Skeletal muscle cell (primary cell): Measurements from ENCODE around the gene LIN28A.
"Not testable (repeated sequence)": the region's sequence is repeated elsewhere in the genome, so short reads cannot be mapped to it uniquely, and the experiment has no call there.

Source experiments
- DNase-seq: peaks from one replicate; pipeline ENCODE4 v3.0.0-alpha.2; 2010; ENCODE audit warnings: low read depth
- H3K4me3 ChIP-seq: 2 replicates; pipeline ENCODE4 v1.5.1; 2011; ENCODE audit warnings: low read depth, mild to moderate bottlenecking, control low read depth, low read length, moderate library complexity

LIN28A gene, protein sequence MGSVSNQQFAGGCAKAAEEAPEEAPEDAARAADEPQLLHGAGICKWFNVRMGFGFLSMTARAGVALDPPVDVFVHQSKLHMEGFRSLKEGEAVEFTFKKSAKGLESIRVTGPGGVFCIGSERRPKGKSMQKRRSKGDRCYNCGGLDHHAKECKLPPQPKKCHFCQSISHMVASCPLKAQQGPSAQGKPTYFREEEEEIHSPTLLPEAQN

DNA sequence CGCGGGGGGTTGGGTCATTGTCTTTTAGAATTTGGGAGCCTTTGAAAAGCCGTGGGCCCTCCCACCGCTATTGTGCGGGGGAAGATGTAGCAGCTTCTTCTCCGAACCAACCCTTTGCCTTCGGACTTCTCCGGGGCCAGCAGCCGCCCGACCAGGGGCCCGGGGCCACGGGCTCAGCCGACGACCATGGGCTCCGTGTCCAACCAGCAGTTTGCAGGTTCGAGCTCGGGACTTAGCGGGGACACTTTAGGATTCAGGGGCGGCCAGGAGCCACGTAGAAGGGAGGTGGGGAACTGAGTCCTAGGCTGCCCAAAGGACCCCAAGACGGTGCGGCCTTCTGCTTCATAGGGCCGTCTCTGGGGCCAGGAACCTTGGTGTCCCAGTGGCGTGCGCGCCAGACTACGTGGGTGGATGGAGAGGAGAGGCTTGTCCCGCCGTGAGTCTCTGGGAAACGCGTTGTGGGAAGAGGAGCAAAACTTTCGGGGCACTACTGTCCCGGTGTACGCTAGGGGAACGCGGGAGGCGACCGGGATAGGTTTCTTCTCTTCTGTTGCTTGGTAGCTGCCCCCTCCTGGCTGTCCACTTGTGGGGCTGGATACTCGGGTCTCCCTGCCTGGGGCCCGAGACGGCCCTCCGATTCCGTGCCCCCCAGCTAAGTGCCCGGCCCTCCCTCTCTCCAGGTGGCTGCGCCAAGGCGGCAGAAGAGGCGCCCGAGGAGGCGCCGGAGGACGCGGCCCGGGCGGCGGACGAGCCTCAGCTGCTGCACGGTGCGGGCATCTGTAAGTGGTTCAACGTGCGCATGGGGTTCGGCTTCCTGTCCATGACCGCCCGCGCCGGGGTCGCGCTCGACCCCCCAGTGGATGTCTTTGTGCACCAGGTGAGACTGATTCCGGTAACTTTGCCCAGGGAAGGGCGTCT, at the start of gene LIN28A:
Gene LIN28A, plus strand, starts transcription at position 112 of the 918 bp plus-strand sequence. Its CDS starts 75 bp downstream, at position 187.
- no peak for DNase-seq
- H3K4me3 ChIP-seq = no peak within 1 kb of the TSS

DNA sequence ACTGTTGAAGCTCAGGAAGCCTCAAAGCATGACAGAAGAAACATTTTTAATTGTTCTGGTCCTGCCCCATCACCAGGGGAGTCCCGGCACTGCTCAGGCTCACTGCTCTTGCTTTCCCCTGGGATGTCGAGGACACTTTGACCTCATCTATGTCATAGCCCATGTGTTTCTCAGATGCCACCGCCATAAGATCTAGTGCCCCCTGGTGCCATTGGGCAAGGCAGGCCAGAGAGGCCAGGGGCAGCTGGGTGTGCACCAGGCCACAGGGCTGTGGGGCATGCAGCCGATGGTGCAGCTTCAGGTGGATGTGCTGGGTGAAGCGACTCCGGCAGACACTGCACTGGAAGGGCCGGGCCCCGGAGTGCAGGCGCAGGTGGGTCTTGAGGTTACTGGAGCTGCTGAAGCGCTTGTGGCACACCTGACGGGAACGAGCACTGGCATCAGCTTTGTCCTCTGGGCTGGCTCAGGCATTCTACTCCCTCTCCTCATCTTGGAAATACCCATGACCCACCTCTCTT, 49.0 kb upstream of the LIN28A start:
- no peak for DNase-seq
- no peak overlapping the region for H3K4me3 ChIP-seq

DNA sequence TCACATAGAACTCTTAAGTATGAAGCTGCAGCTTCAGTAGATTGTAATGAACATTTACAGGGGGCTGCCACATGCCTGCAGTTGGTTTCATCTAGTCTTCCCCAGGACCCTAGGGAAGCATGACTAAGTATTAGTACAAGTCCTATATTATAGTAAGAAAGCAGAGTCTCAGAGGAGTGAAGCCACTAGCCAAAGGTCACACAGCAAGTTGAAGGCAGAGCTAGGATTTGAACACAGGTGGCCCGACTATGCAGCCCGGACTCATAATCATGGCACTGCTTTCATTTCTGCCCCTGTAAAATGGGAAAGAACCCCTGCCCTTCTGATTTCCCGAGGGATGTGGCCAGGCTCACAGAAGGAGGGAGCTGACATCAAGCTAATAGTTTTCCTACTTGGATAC, 48.3 kb upstream of the LIN28A start:
- no peak overlapping the region for H3K4me3 ChIP-seq
- DNase-seq = no peak

DNA sequence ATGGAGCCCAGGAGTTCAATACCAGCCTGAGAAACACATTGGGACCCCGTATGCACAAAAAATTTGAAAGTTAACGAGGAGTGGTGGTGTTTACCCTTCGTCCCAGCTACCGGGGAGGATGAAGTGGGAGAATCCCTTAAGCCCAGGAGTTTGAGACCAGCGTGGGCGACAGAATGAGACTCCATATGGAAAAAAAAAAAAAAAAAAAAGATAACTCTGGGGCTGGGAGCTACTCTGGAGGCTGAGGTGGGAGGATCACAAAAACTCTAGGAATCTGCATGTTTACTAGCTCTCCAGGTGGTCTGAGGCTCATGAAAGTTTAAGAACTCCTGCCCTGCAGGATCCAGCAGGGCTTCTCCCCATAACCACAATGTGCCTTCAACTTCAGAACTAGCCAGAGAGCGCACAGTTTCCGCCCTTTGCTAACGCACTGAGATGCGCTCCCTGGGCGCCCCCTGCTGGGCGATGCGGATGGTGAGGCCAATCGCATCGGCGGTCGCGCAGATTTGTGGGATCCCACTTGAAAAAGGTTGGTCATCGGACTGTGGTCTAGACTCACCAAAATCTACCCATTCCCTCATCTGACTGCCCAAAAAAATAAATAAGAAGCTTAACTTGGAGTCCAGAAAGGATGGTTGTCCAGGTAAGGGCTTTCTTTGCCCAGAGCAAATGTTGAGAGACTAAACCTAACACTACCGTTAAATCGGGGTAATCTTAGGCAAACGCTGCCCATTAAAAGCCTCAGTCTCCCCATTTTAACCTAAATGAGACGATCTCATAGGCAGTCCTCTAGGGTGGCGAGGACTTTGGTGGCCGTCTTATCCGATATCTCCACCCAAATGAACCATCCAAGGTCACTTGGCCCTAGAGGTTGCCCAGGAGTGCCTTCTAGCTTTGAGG, 46.8 kb upstream of the LIN28A start:
- DNase-seq = no peak
- H3K4me3 ChIP-seq = no peak overlapping the region

DNA sequence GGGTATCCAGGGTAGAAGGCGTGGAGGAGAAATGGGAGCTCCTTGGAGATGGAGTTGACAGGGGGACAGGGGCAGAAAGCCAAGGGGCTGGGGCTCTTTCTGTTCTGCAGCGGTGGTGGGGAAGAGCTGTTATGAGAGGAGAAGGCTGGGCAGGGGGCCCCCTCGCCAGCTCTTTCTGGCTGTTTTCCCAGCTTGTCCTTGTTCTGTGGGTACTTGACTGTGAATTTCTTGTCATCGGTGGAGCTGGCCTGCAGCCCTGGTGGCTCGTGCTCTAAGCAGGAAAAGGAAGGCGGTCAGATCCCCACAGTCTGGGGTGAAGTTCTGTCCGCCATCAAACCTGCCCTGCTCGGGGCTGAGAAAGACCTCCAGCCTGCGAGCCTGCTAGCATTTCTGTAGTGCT, 45.7 kb upstream of the LIN28A start:
- no peak for DNase-seq

DNA sequence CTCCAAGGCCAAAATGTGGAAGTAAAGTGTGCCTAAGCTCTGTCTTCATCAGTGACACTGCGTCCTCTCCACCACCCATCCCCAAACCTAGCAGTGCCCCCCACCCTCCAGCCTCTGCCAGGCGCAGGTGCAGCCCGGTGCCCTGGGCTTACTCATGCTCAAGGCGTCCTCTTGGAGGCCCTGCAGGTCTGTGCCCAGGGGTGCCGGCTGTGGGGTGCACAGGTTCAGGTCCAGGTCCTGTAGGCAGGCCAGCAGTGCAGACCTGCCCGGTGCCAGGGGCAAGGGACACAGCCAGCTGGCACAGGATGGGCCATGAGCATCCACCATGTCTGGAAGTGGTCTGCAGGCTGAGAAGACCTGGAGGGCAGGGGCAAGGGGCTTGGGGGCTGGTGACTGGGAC, 43.2 kb upstream of the LIN28A start:
- H3K4me3 ChIP-seq = no peak overlapping the region

More for the DNA sequence above, 45.7 kb upstream of the LIN28A start:
- H3K4me3 ChIP-seq = no peak overlapping the region

DNA sequence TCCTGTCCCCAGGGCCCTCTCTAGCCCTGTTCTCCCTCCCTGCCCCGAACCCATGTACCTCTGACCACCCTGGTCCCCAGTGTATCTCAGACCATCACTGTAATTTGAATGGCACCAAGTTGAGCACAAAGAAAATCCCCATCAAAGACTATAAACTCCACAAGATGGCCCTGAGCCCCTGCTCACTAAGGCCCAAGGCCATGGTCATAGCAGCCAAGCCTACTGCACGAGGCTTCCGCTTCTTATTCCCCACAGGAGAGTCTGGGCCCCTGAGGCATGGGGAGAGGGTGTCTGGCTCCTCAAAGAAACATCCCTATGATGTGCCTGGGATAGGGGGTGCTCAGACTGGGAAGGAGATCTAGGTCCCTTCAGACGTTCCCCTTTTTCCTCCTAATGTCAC, 42.6 kb upstream of the LIN28A start:
- no peak overlapping the region for H3K4me3 ChIP-seq
- no peak for DNase-seq

More for the DNA sequence above, 43.2 kb upstream of the LIN28A start:
- DNase-seq = no peak

DNA sequence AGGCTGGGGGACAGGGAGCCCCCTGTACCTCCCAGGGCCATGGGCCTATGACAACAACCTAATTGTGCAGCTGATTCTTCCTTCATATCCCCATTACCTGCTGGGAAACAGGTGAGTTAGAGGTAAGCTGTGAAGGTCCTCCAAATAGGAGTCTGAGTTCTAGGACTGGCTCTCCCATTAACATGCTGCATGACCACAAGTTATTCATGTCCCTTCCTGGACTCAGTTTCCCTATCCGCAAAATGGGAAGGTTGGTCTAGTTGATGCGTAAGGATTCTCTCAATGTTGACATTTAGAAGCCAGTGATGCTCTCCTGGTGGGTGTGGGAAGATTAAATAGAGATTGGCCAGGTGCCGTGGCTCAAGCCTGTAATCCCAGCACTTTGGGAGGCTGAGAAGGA, 42.1 kb upstream of the LIN28A start:
- H3K4me3 ChIP-seq = no peak overlapping the region
- DNase-seq = no peak

DNA sequence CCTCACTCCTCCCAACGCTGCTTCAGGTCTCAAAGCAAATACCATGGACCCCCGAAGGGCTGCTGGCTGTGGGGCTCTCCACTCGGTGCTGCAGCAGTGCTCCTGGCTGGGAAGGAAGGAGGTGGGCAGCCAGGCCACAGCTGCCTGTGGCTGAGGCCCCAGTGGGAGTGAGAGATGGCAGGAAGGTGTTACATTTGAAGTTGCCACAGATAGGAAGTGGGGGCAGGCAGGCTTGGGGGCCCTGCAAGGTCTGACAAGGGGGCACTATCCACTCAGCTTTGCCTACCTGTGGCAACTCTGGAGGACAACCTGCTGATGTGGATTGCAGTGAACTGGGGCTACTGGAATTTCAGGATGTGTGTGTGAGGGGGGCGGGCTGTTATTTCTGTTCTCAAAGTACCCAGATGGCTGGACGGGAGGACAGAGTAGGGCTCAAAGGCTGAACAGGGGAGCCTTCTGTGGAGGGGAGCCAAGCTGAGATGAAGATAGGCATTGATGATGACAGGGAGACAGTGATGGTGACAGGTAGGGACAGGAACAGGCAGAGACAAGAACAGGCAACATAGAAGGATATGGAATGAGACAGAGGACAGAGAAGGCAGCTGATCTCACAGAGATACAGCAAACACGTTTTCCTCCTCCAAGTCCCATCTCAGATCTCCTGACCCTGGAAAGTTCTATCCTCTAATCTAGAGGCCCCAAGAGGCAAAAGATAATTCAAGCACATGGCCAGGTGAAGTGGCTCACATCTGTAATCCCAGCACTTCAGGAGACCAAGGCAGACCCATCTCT, 39.8 kb upstream of the LIN28A start:
- no peak overlapping the region for H3K4me3 ChIP-seq
- no peak for DNase-seq

DNA sequence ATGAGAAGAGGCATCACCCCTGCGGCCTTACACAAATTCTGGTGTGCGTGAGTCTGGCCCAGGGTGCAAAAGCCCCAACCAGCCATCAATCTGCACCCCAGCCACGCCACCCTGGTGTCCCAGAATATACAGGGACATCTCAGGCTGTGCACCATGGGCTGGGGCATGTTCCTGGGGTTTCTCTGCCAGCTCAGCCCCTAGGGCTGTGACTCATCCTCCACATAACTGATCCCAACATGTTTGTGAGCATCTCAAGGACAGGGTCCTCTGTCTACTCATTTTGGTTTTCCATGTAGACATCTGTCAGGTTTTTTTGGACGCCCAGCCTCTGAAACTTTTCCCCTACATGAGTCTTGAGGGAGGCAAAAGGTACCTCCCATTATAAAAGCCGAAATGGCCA, 38.6 kb upstream of the LIN28A start:
- H3K4me3 ChIP-seq = no peak overlapping the region
- DNase-seq = no peak

DNA sequence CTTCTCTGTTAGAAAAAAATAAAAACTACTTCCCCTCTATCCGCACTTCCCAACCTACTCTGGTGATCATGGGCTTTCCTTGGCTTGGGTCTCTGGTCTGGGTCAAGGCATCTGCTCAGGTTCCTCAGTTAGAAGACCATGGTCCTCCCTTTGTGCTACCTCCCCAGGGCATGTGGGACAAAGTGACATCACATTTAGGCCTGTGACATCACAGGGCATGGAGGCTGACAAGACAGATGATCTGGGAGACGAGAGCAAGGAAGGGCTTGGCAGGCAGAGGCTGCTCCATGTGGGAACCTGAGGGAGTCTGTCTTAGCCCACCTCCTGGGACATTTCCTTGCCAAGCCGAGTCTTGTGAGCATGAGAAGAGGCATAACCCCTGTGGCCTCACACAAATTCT, 38.0 kb upstream of the LIN28A start, which contains the start of gene ZNF683:
Gene ZNF683, minus strand, starts transcription at position 140 of the 400 bp plus-strand sequence. CDS start 4,179 bp downstream, outside the sequence.
- DNase-seq, H3K4me3 ChIP-seq: not testable (repeated sequence)

DNA sequence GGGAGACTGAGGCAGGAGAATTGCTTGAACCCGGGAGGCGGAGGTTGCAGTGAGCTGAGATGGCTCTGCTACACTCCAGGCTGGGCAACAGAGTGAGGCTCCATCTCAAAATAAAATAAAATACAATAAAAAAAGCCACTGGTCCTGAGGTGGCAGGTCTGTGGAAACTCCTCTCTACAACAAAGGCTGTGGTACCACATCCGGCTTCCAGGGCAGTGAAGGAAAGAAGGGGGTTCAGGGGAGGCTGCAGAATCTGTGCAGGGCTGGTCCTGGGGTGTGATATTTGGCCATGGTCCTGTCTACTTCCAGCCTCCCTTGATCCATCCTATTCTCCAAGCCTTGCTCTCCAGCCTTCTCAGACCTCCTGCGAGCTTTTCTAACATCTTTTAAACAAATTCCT, 37.3 kb upstream of the LIN28A start:
- no peak for DNase-seq
- no peak overlapping the region for H3K4me3 ChIP-seq

DNA sequence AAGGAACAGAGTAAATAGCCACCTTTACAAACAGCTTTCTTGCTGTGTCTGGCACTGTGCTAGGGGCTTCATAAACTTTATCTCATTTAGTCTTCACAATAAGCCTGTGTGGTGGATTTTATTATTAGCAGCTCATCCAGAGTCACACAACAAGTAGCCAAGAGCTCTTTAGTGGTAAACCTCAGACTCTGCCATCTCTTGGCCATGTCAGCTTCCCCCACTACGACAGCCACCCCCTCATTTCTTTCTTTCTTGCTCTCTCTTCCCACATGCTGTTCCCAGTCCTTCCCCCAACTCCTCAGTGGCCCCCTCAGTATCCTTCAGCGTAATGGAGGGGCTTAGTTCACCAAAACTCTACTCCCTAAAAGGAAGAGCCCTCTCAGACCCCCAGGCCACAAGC, 36.8 kb upstream of the LIN28A start:
- no peak overlapping the region for H3K4me3 ChIP-seq
- DNase-seq = no peak

DNA sequence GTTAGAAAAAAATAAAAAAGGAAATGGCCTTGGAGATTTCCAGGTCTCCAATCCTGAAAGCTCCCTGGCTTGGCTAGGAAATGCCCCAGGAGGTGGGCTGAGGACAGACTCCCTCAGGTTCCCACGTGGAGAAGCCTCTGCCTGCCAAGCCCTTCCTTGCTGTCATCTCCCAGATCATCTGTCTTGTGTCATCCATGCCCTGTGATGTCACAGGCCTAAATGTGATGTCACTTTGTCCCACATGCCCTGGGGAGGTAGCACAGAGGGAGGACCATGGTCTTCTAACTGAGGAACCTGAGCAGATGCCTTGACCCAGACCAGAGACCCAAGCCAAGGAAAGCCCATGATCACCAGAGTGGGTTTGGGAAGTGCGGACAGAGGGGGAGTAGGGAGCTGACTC, 36.3 kb upstream of the LIN28A start:
- H3K4me3 ChIP-seq, DNase-seq: not testable (repeated sequence)

DNA sequence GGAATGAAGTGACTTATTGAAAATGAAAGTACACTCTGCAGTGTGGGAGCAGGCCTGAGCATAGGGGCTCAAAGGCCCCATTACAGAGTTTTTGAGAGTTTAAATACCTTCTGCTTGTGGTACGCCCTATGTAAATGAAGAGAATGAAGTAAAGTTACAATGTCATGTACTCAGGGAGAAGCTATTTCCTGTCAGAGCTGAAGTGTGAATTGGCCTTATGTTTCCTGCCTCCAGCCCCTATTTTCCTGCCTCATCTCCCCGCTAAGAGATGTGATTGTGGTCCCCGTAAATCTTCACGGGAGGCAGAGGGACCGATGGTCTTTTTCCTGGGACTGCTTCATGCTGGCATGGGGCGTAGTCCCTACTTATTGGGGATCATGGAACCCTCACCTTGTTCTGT, 35.5 kb upstream of the LIN28A start:
- no peak overlapping the region for H3K4me3 ChIP-seq
- DNase-seq = no peak

DNA sequence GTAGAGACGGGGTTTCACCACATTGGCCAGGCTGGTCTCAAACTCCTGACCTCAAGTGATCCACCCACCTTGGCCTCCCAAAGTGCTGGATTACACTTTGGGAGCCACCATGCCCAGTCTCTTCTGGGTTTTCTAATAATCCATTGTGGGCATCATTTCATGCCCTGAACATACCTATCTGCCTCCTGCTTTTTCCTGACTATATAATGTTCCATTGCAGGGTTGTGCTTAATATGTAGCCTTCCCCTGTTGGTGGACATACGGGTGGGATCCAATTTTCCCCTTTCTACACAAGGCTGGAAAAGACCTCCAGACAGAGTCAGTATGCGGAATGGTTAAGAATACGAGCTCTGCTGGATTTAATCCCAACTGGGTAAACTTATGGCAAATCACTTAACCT, 34.6 kb upstream of the LIN28A start:
- no peak for DNase-seq

DNA sequence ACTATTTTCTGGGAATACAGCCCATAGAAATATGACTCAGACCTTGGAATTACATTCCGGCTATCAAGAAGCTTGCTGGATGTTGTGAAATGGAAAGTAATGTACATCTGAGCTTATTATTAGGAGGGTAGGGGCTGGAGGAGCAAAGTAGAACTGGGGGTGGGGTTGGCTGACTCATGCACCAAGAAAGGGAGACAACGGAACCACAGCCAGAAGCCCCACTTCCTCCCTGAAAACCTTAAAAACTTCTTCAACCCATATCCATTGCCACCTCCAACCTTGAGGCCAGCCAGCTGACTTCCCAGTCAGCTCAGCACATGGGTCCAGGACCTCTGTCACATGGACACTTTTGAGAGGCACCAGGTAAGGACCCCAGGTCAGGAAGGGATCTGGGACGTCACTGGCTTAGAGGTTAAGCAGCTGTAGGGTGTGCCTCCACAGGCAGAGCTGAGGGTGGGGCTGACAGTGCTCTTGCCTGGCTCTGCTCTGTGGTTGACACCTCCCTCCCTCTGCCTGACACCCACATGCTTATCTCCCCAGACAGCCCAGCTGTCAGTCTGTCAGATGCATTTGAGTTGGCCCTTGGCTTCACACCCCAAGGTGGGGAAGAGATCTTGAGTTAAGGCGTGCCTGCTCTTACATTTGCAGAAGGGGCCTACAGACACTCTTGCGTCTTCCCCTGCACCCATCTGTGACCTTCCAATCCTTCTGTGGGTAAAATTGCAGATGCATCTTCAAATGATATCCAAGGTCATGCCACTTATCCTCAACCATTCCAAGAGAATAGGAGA, 32.3 kb upstream of the LIN28A start:
- peak; percentile 94 for DNase-seq
- no peak overlapping the region for H3K4me3 ChIP-seq

More for the DNA sequence above, 34.6 kb upstream of the LIN28A start:
- H3K4me3 ChIP-seq = no peak overlapping the region

DNA sequence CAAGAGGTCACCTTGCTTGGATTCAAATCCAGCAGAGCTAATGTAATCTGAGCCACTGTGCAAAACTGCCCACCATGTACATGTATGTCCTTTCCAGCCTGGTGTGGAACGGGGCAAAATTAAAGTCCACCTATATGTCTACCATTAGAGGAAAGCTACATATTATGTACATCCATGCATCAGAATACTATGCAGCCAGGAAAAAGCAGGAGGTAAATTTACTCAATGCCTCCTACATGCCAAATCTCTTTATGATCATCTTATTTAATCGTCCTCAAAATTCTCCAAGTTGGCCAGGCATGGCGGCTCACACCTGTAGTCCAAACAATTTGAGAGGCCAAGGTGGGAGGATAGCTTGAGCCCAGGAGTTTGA, 31.8 kb upstream of the LIN28A start:
- no peak overlapping the region for H3K4me3 ChIP-seq
- no peak for DNase-seq
